CD14-positive monocyte (primary cell): ENCODE data around the gene ADCY1. TPM values are rescaled to one million over a fixed set of nuclear protein-coding genes. Genes with fewer than 3 reads are reported as not detected.

Experiments
- DNase-seq, 3 donors: peaks; one replicate each; pipeline ENCODE4 v3.0.0-alpha.2; 2011 to 2022
- H2AFZ ChIP-seq: 2 replicates; pipeline ENCODE4 v1.6.0; 2012; ENCODE audit warnings: mild to moderate bottlenecking, low read depth, low read length, inconsistent platforms; ENCODE audit not compliant: insufficient read depth, poor library complexity, severe bottlenecking
- H3K27ac ChIP-seq, 2 donors: 1 replicate in 1 of 2; 2 replicates in 1 of 2; pipeline ENCODE4 v1.5.1; 2012 to 2013; ENCODE audit warnings: low read length in 2 of 2, control low read depth in 1 of 2, inconsistent platforms in 1 of 2, low read depth in 1 of 2, mild to moderate bottlenecking in 1 of 2
- H3K27me3 ChIP-seq, 2 donors: one replicate each; pipeline versions ENCODE4 v1.6.0 to v1.6.1; 2011 to 2013; ENCODE audit warnings: low read length in 2 of 2; ENCODE audit not compliant: control insufficient read depth in 2 of 2, insufficient read depth in 2 of 2
- H3K36me3 ChIP-seq, 2 donors: replicated peaks in 1 of 2; 1 replicate in 1 of 2; 2 replicates in 1 of 2; pipeline versions ENCODE4 v1.5.1 to v1.6.1; 2012 to 2013; ENCODE audit warnings: low read length in 2 of 2, control low read depth in 1 of 2, inconsistent platforms in 1 of 2, mild to moderate bottlenecking in 1 of 2; ENCODE audit not compliant: insufficient read depth in 2 of 2, control insufficient read depth in 1 of 2
- H3K4me1 ChIP-seq, 2 donors: 1 replicate in 1 of 2; 2 replicates in 1 of 2; pipeline versions ENCODE4 v1.5.1 to v1.6.1; 2012 to 2013; ENCODE audit warnings: low read length in 2 of 2, control low read depth in 1 of 2, inconsistent platforms in 1 of 2, mild to moderate bottlenecking in 1 of 2, moderate library complexity in 1 of 2; ENCODE audit not compliant: insufficient read depth in 2 of 2, control insufficient read depth in 1 of 2
- H3K4me2 ChIP-seq: replicated peaks from 2 replicates; pipeline ENCODE3; 2012; ENCODE audit warnings: low read length, moderate library complexity, mild to moderate bottlenecking; ENCODE audit not compliant: poor library complexity, severe bottlenecking; ENCODE audit errors: extremely low read depth
- H3K4me3 ChIP-seq, 3 experiments: fragments of 200-600 bp in 1 of 3; sonication (generic) in 1 of 3; replicated peaks in 1 of 3; 1 replicate in 2 of 3; 2 replicates in 1 of 3; pipeline ENCODE4 v1.5.1; 2011 to 2013; ENCODE audit warnings: low read length in 3 of 3, mild to moderate bottlenecking in 3 of 3, control low read depth in 2 of 3, low read depth in 2 of 3, inconsistent platforms in 1 of 3, moderate library complexity in 1 of 3
- H3K79me2 ChIP-seq: 2 replicates; pipeline ENCODE4 v1.6.0; 2012; ENCODE audit warnings: mild to moderate bottlenecking, control low read depth, inconsistent platforms, low read length, moderate library complexity; ENCODE audit not compliant: insufficient read depth
- H3K9ac ChIP-seq: 2 replicates; pipeline ENCODE4 v1.6.0; 2017; ENCODE audit warnings: low read length, mild to moderate bottlenecking; ENCODE audit not compliant: insufficient read depth, poor library complexity, severe bottlenecking
- H3K9me3 ChIP-seq, 2 donors: replicated peaks in 1 of 2; 1 replicate in 1 of 2; 2 replicates in 1 of 2; pipeline versions ENCODE4 v1.5.1 to v1.6.1; 2012 to 2013; ENCODE audit warnings: low read length in 2 of 2, control low read depth in 1 of 2; ENCODE audit not compliant: control insufficient read depth in 1 of 2, insufficient read depth in 1 of 2
- H4K20me1 ChIP-seq: 2 replicates; pipeline ENCODE4 v1.6.0; 2012; ENCODE audit warnings: mild to moderate bottlenecking, low read length, control low read depth, moderate library complexity; ENCODE audit not compliant: insufficient read depth
- H3K27ac Mint-ChIP-seq, 7 donors: one replicate each; pipeline ENCODE4 v1.8.0; 2020; ENCODE audit warnings: mild to moderate bottlenecking in 7 of 7, mixed read lengths in 7 of 7, moderate library complexity in 6 of 7, inconsistent platforms in 2 of 7
- H3K27me3 Mint-ChIP-seq, 3 donors: one replicate each; pipeline ENCODE4 v1.8.0; 2021 to 2022; ENCODE audit warnings: low read depth in 3 of 3, mild to moderate bottlenecking in 3 of 3, mixed read lengths in 3 of 3, moderate library complexity in 3 of 3, inconsistent platforms in 1 of 3
- H3K36me3 Mint-ChIP-seq, 2 donors: one replicate each; pipeline ENCODE4 v1.8.0; 2020; ENCODE audit warnings: mixed read lengths in 2 of 2, inconsistent platforms in 1 of 2, mild to moderate bottlenecking in 1 of 2
- H3K4me1 Mint-ChIP-seq: one replicate; pipeline ENCODE4 v1.8.0; 2020; ENCODE audit warnings: mild to moderate bottlenecking, mixed read lengths
- H3K4me3 Mint-ChIP-seq, 2 donors: one replicate each; pipeline ENCODE4 v1.8.0; 2020; ENCODE audit warnings: mild to moderate bottlenecking in 2 of 2, mixed read lengths in 2 of 2, moderate library complexity in 1 of 2
- H3K9me3 Mint-ChIP-seq, 7 donors: one replicate each; pipeline ENCODE4 v1.8.0; 2020 to 2022; ENCODE audit warnings: mixed read lengths in 7 of 7, mild to moderate bottlenecking in 6 of 7, moderate library complexity in 6 of 7, inconsistent platforms in 2 of 7
- WGBS: methylation state at CpG from one replicate; pipeline ENCODE4 v1.1.5; 2013; ENCODE audit warnings: missing lambda C conversion rate; ENCODE audit not compliant: insufficient coverage; 5-methylcytosine and 5-hydroxymethylcytosine counted together
- intact Hi-C, 2 donors: fragments of 100-400 bp; cut with micrococcal nuclease; formaldehyde crosslinking; loops; one replicate each; pipeline versions ENCODE4 v1.15.0 to v1.15.1; 2023
- polyA plus RNA-seq, 3 donors: library from polyadenylated mRNA; depleted of rRNA in 1 of 3; unstranded in 2 of 3; stranded (reverse) in 1 of 3; fragments of 300-500 nt in 2 of 3; fragments of >200 nt in 1 of 3; fragmentation: Illumina TruSeq in 2 of 3; gene quantifications; 1 replicate in 2 of 3; 2 replicates in 1 of 3; pipeline ENCODE4 v1.2.3, GENCODE V29; 2012 to 2021
- TF ChIP-seq, protein P1 (sequence below): fragments of 200-600 bp; IDR thresholded peaks from one replicate; pipeline ENCODE4 v1.8.0; 2022; ENCODE audit warnings: antibody characterized with exemption, mild to moderate bottlenecking

ADCY1 gene
- polyA plus RNA-seq, 3 donors: 0.01 TPM; not detected in 2

- Mint-ChIP-seq H3K36me3 (no peaks in the 10 kb centered on the region), H3K4me1 (no peaks in the 10 kb centered on the region), H3K27ac (no peak overlapping the region), H3K4me3 (no peak overlapping the region), H3K9me3 (peaks cover 0 to 2% (median 0%) of the 10 kb centered on the region in 7 donors), H3K27me3 (peaks cover 6 to 20% (median 9%) of the 10 kb centered on the region in 3 donors)
- Histone ChIP-seq H2AFZ (no peak overlapping the region), H3K9ac (no peak overlapping the region), H3K4me1 (no peaks in the 10 kb centered on the region), H3K79me2 (no peaks in the 10 kb centered on the region), H3K9me3 (no peaks in the 10 kb centered on the region), H3K36me3 (no peaks in the 10 kb centered on the region), H3K4me3 (no peak overlapping the region), H4K20me1 (no peaks in the 10 kb centered on the region), H3K27me3 (peaks cover 0 to 5% of the 10 kb centered on the region in 2 donors), H3K27ac (no peak overlapping the region), H3K4me2 (no peak overlapping the region)
- TF ChIP-seq, protein P1, sequence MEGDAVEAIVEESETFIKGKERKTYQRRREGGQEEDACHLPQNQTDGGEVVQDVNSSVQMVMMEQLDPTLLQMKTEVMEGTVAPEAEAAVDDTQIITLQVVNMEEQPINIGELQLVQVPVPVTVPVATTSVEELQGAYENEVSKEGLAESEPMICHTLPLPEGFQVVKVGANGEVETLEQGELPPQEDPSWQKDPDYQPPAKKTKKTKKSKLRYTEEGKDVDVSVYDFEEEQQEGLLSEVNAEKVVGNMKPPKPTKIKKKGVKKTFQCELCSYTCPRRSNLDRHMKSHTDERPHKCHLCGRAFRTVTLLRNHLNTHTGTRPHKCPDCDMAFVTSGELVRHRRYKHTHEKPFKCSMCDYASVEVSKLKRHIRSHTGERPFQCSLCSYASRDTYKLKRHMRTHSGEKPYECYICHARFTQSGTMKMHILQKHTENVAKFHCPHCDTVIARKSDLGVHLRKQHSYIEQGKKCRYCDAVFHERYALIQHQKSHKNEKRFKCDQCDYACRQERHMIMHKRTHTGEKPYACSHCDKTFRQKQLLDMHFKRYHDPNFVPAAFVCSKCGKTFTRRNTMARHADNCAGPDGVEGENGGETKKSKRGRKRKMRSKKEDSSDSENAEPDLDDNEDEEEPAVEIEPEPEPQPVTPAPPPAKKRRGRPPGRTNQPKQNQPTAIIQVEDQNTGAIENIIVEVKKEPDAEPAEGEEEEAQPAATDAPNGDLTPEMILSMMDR: no peak
- intact Hi-C loops: no loop called here
- no peak for DNase-seq
- 94% methylated on average over 4 of the region's 4 CpGs for WGBS
Measured at GRCh38 chr7:45566961-45567360, 7.2 kb upstream of the ADCY1 start.

DNA sequence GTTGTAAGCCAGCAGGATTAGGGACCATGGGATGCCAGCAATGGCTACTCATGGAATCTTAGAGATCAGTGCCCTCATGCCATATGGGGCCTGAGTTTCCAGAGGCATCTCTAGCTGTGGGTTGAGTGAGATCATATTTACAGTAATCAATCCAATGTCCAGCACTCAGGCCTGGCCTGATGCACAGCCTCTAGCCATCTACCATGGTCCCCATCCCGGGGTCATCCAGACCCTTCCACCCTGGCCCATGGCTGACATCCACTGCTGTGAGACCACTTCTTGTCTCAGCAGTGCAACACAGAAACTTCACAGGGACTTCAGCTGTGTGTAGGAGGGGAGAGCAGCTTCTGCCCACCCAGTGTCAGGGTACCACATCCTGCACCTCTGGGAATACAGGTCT is 6.5 kb upstream of the ADCY1 start:
- Mint-ChIP-seq H3K27ac (no peak overlapping the region), H3K9me3 (peaks cover 0 to 2% (median 0%) of the 10 kb centered on the region in 7 donors), H3K4me3 (no peak overlapping the region), H3K36me3 (no peaks in the 10 kb centered on the region), H3K27me3 (peaks cover 13 to 27% (median 14%) of the 10 kb centered on the region in 3 donors), H3K4me1 (no peaks in the 10 kb centered on the region)
- H3K36me3 ChIP-seq: no peaks in the 10 kb centered on the region
- H2AFZ ChIP-seq: no peak overlapping the region
- H3K27me3 ChIP-seq: peaks cover 3 to 10% of the 10 kb centered on the region in 2 donors
- no peaks in the 10 kb centered on the region for H4K20me1 ChIP-seq
- TF ChIP-seq, protein P1: no peak
- no peak overlapping the region for H3K4me2 ChIP-seq
- no peak for DNase-seq
- no CpG with 5 or more reads among the region's 1 CpG for WGBS
- H3K79me2 ChIP-seq: no peaks in the 10 kb centered on the region
- no peak overlapping the region for H3K27ac ChIP-seq
- H3K4me1 ChIP-seq: no peaks in the 10 kb centered on the region
- intact Hi-C loops: no loop called here
- no peak overlapping the region for H3K4me3 ChIP-seq
- H3K9me3 ChIP-seq: no peaks in the 10 kb centered on the region
- H3K9ac ChIP-seq: no peak overlapping the region
